NCI-H1930 (cell line): ENCODE data around the gene PAPOLA.
A peak's percentile ranks its signal among the peaks of the same experiment; 100 is the strongest.

Experiments used
- DNase-seq, 2 experiments: peaks; one replicate each; lab custom pipeline; 2025; lab: John Stamatoyannopoulos, UW

PAPOLA gene

DNA sequence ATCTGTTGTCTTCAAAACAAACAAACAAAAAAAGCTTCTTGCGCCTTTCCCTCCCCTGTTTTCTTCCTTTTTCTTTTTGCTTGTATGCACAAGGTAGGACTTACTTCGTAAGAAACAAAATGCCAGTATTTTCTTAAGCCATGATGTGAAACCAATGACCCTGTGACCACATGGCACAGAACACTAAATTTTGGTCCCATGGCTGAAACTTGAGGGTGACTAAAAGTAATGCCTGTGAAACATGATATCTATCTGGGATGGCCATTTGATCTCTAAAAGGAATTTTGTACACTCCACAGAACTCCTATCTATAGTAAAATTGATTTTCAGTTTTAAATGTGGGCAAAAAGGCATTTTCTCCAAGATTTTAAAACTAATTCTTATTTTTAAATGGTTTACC is 63.6 kb downstream of the PAPOLA start:
- no peak for DNase-seq

DNA sequence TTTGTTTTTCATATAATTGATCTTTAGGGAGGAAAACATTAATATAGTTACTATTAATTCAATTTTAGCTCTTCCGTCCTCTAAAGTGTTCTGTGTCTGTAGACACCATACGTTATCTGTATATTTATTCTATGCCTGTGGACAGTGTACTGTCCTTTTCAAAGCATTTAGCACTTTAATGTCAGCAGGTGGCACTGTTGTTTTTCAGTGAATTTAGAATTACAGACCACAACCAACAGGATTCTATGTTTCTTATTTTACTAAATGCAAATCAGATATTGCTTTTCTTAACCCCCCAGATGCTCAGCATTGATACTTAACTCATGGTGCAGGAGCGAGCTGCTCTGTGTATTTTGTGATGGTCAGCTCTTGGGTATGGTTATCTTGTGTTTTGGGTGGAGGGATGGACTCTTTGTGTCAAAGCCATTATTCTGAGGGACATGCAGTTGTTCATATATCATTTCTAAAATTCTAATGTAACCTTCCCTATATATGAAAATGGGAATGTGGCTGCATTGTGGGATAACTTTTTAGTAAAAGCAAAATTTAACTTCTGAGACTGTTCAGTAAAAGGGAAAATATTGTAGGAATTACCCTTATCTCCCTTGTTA is 65.2 kb downstream of the PAPOLA start:
- no peak for DNase-seq

DNA sequence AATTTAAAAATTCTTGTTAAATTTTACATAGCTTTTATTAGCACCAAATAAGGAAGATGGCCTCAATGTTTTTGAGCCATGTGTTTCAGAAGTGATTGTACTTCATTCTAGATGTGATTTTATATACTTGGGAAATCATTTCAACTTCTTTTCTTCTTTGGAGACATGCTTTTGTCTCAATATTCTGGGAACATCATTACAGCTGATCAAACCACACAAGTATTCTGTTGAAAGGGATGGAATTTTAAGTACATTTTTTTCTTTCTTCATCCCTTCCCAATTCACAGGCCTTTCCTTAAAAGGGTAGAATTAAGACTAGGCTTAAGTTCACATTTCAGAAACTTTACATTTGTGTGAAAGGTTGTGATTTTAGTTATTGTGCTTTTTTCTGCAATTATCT is 66.4 kb downstream of the PAPOLA start:
- DNase-seq: no peak

DNA sequence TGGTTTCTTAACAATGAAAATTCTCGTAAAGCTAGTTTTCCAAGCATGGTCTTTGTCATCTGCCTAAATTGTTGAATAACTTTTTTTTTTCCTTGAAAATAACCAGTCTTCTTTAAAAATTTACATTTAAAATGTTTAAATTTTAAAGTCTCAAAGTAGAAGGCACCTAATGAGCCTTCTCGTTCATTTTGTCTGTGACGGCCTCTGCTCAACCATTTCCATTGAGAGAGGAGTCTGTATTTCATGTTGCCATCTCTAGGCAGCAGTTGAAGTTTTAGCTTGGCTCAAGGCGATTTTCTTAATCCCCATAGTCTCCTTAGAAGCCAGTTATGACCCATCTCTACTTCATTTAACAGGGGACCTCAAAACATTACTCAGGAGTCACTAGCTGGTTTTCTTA is 69.1 kb downstream of the PAPOLA start:
- no peak for DNase-seq

DNA sequence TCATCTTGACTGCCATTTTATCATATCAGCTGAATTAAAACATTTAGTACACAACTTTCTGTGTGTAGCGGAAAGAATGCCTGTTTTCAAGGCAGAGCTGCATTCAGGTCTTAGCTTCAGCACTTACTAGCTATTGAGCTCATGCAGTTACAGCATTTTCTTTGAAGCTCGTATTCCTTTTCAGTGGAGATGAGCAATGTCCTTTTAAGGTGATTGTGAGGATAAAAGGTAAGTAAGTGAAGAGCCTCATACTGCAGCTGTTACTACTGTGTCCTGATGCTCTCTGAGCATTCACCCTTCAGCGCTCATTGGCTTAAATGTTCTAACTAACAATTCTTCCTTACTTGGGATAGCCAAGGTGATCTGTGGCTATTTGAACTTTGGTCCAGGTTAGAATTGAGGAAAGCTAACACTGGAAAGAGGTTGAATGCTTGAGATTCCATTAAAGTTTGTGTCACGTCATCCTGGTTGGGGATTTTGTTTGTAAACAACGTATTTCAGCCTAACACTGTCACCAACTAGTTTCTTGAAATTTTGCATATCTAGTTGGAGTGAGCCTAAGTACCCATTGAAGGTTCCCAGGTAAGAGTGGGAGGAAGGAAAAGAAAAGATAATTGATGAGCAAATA is 71.4 kb downstream of the PAPOLA start:
- DNase-seq: no peak

DNA sequence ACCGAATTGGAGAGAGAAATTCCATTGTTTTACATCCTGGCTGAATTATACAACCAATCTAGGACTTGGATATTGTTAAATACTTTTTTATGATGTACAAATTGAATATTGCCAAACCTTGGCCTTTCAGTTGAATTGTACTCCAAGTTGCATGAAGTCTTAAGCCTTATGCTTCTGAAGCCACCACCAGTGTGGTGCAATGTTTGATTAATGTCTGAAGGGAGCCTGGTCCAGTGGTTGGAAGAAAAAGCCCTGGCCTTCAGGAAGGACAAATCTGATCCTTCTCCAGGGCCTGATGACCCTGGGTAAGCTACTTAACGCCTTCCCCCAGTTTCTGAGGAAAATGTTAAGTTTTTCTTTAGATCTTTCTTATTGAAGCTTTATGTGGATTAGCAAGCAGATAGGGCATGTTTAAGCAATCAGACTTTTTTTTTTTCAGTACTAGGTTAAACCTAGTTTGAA is 72.0 kb downstream of the PAPOLA start:
- no peak for DNase-seq

DNA sequence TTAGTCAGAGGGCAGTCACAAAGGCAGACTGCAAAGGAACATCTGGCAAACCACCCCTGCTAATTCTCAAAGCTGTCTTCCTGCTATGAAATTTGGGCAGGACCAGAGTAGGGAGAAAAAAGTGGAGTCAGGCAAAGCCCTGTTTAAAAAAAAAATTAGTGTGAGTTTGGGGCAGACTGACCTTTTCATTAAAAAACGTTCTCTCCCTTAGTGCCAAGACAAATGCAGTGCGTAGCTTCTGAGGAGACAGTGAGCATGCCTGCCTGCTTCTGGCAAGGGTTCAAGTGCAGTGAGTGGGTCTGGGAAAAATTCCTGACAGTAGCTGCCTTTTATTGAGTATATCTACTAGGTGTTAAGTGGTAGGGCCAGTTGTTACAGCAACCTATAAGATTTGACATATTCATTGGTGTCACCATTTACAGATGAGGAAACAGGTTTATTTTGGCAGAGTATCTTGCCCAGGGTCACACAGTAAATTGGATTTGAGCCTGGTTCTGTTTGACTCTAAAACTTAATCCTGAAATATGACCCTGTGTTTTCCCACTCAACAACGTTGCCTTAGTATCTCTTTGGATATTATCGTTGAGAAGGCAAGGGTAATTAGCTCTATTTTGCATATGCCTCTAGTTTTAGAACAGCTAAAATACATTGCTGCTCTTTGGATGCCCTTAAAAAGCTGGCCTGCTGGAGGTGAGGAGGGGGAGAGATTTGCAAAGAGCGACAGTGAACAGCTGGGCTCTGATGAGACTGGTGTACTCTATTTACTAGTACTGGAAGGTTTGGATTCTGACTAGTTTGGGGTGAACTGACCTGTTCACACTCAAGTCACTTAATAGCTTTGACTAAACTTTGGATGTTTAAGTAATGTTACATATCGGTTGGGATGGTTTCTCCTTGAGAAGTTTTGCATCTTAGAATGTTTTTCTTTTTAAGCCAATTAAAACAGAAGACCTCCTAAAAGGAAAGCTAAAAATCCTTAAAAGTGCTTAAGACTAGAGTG is 72.8 kb downstream of the PAPOLA start:
- DNase-seq: no peak

DNA sequence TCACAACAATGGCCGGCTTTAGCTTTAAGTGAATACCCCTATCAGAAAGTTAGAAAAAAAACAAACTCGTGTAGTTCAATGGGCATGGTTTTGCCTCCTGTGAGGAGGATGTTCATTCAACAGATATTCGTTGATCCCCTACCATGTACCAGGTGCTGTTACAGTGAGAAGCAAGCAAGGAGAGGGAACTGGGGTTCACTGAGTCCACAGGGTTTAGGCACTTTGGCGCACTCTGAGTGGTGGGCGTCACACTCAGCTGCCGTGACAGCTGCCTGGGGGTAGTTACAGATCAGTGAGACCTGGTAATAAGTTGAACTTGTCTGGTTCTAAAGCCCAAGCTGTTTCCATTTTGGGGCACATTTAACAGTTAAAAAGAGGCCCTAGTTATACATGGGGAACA is 74.2 kb downstream of the PAPOLA start:
- DNase-seq: no peak

DNA sequence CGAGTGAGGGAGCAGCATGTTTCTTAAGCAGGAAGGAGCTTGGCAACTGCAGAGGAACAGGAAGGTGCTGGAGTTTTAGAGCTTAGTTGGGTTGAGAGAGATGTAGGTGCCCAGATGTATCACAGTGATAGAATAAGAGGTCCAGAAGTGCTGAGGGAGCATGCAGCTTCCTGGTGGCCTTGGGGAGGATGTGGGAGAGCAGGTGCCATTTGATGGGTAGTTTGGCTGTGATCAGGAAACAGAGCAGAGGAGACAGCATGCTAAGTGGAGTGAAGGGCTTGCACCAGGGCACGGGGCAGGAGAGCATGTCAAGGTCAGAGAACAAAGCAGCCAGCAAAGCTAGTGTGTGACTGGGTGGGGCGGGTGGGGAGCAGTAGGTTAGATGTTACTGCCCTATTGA is 74.8 kb downstream of the PAPOLA start:
- DNase-seq: no peak

DNA sequence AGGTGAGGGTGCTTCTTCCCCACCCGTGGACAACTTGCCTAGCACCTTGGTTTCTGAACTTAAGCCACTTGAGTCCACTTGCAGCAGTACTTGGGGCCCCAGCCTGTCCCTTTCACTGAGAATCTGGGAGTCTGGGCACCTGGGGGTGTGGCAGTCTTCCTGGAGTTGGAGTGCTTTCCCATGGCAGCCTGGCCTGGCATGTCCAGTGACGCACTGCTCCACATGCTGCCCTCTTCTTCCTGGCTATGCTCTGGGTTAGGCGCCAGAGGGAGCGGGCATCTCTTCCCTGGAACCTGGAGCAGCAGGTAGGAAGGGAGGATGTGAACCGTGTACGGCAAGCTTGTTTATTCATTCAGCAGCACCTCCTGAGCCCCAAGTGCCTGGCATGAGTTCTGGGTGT is 76.4 kb downstream of the PAPOLA start:
- DNase-seq: no peak

DNA sequence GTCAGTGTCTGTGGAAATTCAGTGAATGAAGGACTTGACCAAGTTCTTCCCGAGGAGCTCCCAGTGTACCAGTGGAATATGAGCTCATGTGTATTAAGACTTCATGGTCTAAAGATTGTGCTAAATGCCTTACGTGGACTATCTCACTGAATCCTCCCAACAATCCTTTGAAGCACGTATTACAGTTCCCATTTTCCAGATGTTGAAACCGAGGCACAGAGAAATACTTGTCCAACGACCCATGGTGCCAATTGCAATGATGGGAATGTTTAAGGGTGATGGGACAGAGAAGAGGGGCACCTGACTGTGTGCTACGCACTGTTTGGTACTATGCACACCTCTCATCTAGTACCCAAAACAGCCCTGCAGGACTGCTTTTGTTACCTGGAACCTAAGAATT is 77.2 kb downstream of the PAPOLA start:
- DNase-seq: no peak

DNA sequence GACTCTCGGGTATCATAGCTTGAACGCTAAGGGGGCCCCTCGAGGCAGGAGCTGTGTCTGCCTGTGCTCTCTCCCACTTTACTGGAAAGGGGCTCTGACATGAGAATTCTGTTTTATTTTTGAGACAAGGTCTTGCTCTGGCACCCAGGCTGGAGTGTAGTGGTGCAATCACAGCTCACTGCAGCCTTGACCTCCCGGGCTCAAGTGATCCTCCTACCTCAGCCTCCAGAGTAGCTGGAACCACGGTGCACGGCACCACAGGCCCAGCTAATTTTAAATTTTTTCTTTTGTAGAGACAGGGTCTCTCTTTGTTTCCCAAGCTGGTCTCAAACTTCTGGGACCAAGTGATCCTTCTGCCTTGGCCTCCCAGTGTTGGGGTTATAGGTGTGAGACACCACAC is 77.7 kb downstream of the PAPOLA start:
- DNase-seq: no peak

DNA sequence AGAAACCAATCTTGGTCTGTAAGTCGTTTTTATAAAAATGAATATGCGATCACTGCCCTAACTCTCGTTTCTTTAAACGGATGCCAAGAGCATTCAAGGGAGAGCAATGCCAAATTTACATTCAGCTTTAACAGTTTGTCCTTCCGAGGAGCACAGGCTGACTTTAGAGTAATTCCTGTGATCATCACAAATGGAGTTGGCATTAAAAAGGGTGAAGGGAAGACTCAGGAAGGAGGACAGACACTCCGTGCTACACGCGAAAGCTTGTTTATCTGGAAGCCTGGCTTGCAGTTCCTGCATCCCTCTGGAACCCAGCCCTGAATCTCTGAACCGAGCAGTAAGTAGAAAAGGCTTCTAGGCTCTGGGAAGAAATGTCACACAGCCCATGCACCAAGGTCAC is 78.4 kb downstream of the PAPOLA start:
- DNase-seq: no peak

DNA sequence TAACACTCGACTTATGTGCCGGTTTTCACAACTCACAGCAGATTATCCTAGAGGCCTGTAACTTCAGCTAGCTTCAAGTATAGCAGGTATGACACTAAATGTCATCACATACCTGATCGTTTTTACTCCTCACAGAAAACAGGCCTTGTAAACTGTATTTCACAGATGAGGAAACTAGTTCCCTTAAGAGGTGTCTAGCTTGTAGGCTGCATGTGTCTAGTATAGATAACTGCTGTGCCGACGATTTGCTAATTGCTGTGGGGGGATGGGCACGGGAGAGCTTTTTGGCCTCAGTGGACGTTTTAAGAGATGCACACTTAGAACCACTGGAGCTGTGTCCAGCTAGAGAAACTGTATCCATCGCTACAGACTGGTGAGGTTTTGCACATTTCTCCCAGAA is 78.8 kb downstream of the PAPOLA start:
- DNase-seq: no peak

DNA sequence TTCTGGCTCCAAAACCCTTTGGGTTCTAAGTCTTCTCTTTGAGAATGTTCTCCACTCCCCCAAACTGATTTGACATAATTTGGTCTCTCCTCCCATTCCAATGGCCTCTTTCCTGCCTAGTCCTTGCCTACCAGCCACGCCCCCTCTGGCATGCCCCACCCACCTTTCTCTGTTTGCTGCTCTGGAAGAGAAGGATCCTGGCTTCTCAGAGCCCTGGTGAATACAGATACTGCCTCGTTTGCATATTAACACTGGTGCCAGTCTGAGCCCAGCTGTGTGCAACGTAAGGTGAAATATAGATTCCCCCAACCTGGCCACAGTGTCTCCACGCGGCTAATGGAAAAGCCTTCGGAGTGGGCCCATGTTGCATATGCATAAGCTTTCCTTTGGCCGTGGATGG is 79.7 kb downstream of the PAPOLA start:
- DNase-seq: no peak

DNA sequence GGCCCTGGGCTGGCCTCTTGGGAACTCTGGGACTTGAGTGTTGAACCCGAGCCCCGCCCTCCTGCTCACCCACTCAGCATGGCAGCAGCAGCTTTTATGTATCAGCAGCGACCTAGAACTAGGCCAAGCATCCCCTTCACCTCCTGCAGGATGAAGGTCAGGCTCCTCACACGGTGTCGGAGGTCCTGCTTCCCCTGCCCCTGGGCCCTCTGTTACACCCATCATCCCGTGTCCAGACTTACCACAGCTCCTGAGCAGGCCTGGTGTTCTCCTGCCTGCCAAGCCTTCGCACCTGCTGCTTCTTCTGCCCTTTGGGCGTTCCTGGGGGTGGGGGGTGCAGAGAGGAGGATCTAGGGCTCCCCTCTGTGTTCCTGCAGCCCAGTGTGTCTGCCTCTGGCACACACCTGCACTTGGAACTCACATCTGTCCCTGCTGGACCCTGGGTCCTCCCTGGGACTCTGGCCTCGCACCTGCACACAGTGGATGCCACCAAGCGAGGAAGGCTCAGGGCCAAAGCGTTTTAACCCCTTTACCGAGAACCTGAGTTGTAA is 80.3 kb downstream of the PAPOLA start:
- no peak for DNase-seq

DNA sequence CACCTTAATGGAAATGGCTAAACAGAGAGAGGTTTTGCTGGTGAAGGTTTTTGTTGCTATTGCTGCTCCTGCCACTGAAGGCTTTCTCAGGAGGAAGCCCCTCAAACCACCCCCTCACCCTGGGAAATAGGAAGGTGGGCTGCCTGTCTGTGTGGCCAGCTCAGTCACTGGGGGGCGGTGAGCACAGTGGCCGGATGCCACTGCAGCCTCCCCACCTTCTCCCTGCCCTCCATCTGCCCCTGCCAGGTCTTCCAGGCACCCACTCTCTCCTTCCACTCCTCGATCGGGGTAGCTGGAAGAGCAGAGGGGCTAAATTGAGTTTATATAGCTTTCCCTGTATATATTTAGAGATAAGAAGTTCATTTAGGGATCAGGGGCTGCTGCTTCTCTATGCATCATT is 80.8 kb downstream of the PAPOLA start:
- no peak for DNase-seq

DNA sequence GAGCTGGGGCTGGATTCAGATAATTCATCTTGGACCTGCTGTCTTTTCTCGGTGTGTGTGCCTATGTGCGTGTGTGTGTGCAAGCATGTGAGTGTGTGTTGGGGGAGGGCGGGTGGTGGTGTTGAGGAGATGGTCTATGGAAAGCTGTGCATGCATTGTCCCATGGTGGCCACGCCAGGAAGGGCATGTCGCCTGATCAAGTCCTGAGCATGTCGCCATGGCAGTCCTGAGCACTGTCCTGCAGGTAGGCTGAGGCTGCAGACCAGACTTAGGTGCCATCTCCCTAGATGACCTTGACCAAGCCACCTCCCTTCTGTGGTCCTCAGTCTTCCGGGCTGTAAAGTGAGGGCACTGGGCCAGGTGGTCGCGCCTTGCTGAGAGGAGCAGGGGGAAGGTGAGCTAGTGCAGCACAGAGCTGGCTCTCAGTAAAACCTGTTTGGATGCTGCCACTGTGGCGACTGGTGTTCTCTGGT is 81.4 kb downstream of the PAPOLA start:
- DNase-seq: no peak

DNA sequence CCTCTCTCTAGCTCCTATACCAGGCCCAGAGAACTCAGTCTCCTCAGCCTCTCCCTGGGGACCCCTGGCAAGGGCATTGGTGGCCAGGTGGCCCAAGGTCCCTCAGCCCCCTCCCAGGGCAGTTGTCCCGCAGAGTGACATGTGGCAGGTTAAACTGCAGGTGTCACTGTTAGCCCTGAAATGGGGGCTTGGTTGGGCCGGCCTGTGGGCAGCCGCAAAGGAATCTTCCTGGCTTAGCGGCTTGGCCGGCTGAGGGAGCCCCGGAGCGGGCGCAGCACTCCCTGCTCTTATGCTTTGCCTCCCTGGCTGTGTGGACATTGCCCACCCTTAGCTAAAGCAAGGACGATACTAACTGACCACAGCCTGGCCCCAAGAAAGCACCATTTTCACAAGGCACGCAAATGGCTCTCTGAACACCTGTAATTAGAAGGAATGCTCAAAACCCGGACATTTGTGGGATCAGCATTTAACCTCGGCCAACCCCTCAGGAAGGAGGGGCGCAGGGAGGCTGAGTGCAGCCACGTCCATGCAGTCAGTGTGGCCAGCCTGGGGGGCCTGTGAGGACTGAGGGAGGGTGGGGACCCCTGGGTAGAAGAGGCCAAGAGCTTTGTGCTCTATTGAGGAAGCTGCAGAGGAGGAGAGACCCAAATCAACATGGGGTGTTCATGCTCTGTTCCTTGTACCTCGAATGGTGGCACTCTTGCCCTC is 82.2 kb downstream of the PAPOLA start:
- DNase-seq: peak in 1 of 2 experiments; percentile 26

DNA sequence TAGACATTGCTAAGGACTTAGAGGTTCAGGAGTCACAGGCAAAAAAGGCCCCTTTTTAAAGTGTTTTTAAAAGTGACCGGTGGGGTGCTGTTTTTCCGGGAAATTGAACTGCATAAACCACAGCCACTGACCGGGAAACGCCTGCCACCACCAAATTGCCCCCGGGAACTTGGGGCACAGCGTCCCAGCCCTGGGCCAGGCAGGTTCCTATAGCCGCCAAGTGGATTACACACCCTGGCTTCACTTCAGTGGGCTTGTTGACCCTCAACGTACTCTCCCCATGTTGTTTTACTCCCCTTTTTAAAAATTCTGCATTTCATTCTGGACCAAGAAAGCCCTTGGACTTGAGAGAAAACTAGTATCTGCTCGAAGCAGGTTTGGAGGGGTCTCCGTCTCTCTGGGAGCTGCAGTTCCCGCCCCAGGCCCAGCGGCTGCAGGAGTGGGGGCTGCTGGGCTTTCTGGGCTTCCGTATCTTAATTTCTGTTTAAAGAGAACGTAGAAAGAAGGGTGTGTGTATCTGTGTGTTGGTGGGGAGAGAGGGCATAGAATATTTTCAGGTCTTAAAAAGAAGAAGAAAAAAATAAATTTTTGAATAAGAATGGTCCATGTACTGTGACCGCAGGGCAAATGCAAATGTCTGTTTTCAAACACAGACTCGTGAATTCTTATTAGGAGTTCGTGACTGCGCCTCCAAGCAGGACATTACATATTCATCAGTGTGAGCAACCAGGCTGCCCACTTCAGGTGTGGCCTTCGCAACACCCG is 82.9 kb downstream of the PAPOLA start:
- no peak for DNase-seq

DNA sequence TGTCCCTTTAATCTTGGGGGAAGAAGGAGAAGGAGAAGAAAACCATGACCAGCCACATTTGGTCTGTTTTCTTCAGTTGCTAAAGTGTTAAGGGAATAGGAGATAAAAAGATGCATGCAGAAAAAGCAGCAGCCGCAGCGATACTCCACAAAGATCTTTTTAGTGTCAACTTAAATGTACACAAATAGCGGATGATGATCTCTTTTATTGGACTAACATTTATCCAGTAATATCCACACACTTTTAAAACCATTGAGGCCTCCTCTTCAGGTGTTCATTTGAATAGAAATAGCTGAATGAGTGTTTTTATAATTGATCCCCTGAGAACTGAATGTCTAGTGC is 83.5 kb downstream of the PAPOLA start:
- no peak for DNase-seq
